Right lobe of liver (tissue), 4 donors: ENCODE data around the gene CCT8L2.

Experiments used
- CTCF ChIP-seq, 4 donors: fragments of 200-600 bp in 3 of 4; fragments of 450-650 bp in 1 of 4; IDR thresholded peaks; one replicate each; pipeline versions ENCODE4 v1.5.1 to v1.8.0; 2016 to 2022; ENCODE audit warnings: antibody characterized with exemption in 4 of 4, mild to moderate bottlenecking in 2 of 4
- POLR2A ChIP-seq: fragments of 450-650 bp; IDR thresholded peaks from one replicate; pipeline ENCODE4 v1.6.1; 2017; ENCODE audit warnings: antibody characterized with exemption, mild to moderate bottlenecking
- donor health status: DM: no; HTN: no; CAD: no.
- donor health status: DM: no; HTN: no; CAD: no.
- donor health status: DM: no; HTN: yes; CAD: no.

- TF ChIP-seq CTCF (IDR thresholded peaks at IDR 0.05) (no peak), POLR2A (no peak)
Observed at GRCh38 chr22:16559056-16559955, 33.3 kb downstream of the CCT8L2 start.
